C1 segment of cervical spinal cord (tissue), 14 donors: ENCODE measurements around the gene SH3D21.
A peak's percentile ranks its signal among the peaks of the same experiment; 100 is the strongest.

Experiments
- DNase-seq, 14 donors: peaks; one replicate each; lab custom pipeline; 2025; lab: John Stamatoyannopoulos, UW

SH3D21 gene

GRCh38 chr1:36329817-36330216 lies 23.6 kb downstream of the SH3D21 start:
- DNase-seq, result no peak

- DNase-seq, result no peak
These were observed 24.8 kb downstream of the SH3D21 start for GRCh38 chr1:36330940-36331339.

- no peak for DNase-seq
These were observed 31.7 kb downstream of the SH3D21 start for GRCh38 chr1:36337830-36338229.

- no peak for DNase-seq
These were observed 33.0 kb downstream of the SH3D21 start for GRCh38 chr1:36339215-36339614.

GRCh38 chr1:36339615-36340014 lies 33.4 kb downstream of the SH3D21 start:
- no peak for DNase-seq

- no peak for DNase-seq
These were observed 35.6 kb downstream of the SH3D21 start for GRCh38 chr1:36341626-36342320.

- DNase-seq, result peak in 6 of 14 donors; percentile 3 to 43 (median 22)
These were observed 36.4 kb downstream of the SH3D21 start for GRCh38 chr1:36342426-36343185.

- DNase-seq, result no peak
These were observed 37.7 kb downstream of the SH3D21 start for GRCh38 chr1:36343651-36344394.

GRCh38 chr1:36344395-36344680 lies 38.2 kb downstream of the SH3D21 start:
- DNase-seq, result no peak

GRCh38 chr1:36345353-36345752 lies 39.2 kb downstream of the SH3D21 start:
- DNase-seq, result no peak

GRCh38 chr1:36346741-36347370 lies 40.7 kb downstream of the SH3D21 start:
- no peak for DNase-seq

- no peak for DNase-seq
These were observed 43.1 kb downstream of the SH3D21 start for GRCh38 chr1:36349241-36349671.

- peak in 2 of 14 donors; percentile 6 to 16 for DNase-seq
These were observed 43.7 kb downstream of the SH3D21 start for GRCh38 chr1:36349839-36350238.

GRCh38 chr1:36350659-36351226 lies 44.6 kb downstream of the SH3D21 start:
- peak in 3 of 14 donors; percentile 6 to 35 (median 25) for DNase-seq

- peak in 1 of 14 donors; percentile 18 for DNase-seq
These were observed 45.2 kb downstream of the SH3D21 start for GRCh38 chr1:36351227-36351977.

GRCh38 chr1:36352125-36352909 lies 46.1 kb downstream of the SH3D21 start:
- DNase-seq, result no peak

GRCh38 chr1:36352910-36353878 lies 47.0 kb downstream of the SH3D21 start:
- no peak for DNase-seq

GRCh38 chr1:36354486-36354885 lies 48.3 kb downstream of the SH3D21 start:
- DNase-seq, result no peak

- DNase-seq, result no peak
These were observed 49.6 kb downstream of the SH3D21 start for GRCh38 chr1:36355811-36356210.
